SK-N-SH treated with all-trans-retinoic acid at 6 μM for 48 hours (cell line): ENCODE data around the gene KIZ.

ENCODE experiments used
- BACH2 ChIP-seq: fragments of 250-450 bp; sonication (Bioruptor Pico); IDR thresholded peaks from 2 replicates; pipeline ENCODE4 v1.9.0; 2021; ENCODE audit warnings: mild to moderate bottlenecking, borderline replicate concordance
- CSDC2 ChIP-seq: fragments of 250-450 bp; sonication (Bioruptor Pico); IDR thresholded peaks from 2 replicates; pipeline ENCODE4 v1.5.0; 2020; ENCODE audit warnings: mild to moderate bottlenecking, moderate library complexity
- ISL1 ChIP-seq: fragments of 250-450 bp; sonication (Bioruptor Pico); IDR thresholded peaks from 2 replicates; pipeline ENCODE4 v2.1.2; 2022; ENCODE audit warnings: mild to moderate bottlenecking, moderate library complexity
- OSR1 ChIP-seq: fragments of 250-450 bp; sonication (Bioruptor Pico); IDR thresholded peaks from 2 replicates; pipeline ENCODE4 v1.8.0; 2022; ENCODE audit warnings: moderate library complexity, mild to moderate bottlenecking, inconsistent platforms
- PATZ1 ChIP-seq: fragments of 250-450 bp; sonication (Bioruptor Pico); IDR thresholded peaks from 2 replicates; pipeline ENCODE4 v1.8.0; 2020; ENCODE audit warnings: mild to moderate bottlenecking, moderate library complexity, borderline replicate concordance
- POU6F1 ChIP-seq: fragments of 250-450 bp; sonication (Bioruptor Pico); IDR thresholded peaks from 2 replicates; pipeline ENCODE4 v1.8.0; 2021; ENCODE audit warnings: low read depth, mild to moderate bottlenecking, moderate library complexity, borderline replicate concordance
- PPARA ChIP-seq: fragments of 250-450 bp; sonication (Bioruptor Pico); IDR thresholded peaks from 2 replicates; pipeline ENCODE4 v1.5.0; 2020; ENCODE audit warnings: mild to moderate bottlenecking, borderline replicate concordance
- RARB ChIP-seq: fragments of 250-450 bp; sonication (Bioruptor Pico); IDR thresholded peaks from 2 replicates; pipeline ENCODE4 v1.8.0; 2021; ENCODE audit warnings: mild to moderate bottlenecking, moderate library complexity
- SNAI2 ChIP-seq: fragments of 250-450 bp; sonication (Bioruptor Pico); IDR thresholded peaks from 2 replicates; pipeline ENCODE4 v1.5.0; 2020; ENCODE audit warnings: mild to moderate bottlenecking, moderate library complexity
- ZFP30 ChIP-seq: fragments of 450-650 bp; formaldehyde crosslinking; IDR thresholded peaks from 2 replicates; pipeline ENCODE4 v1.5.0; 2022; ENCODE audit warnings: mild to moderate bottlenecking, moderate library complexity
- ZNF70 ChIP-seq: fragments of 450-650 bp; formaldehyde crosslinking; IDR thresholded peaks from 2 replicates; pipeline ENCODE4 v1.5.0; 2020; ENCODE audit warnings: mild to moderate bottlenecking, moderate library complexity
- TF ChIP-seq, protein P1 (sequence below): fragments of 250-450 bp; sonication (Bioruptor Pico); IDR thresholded peaks from 2 replicates; pipeline ENCODE4 v1.5.1; 2020; ENCODE audit warnings: low read depth, mild to moderate bottlenecking, moderate library complexity

- TF ChIP-seq PATZ1 (CRISPR knock-in tag) = no peak
- TF ChIP-seq ZFP30 (CRISPR knock-in tag) = no peak
- no peak for TF ChIP-seq SNAI2 (CRISPR knock-in tag)
- TF ChIP-seq, protein P1, sequence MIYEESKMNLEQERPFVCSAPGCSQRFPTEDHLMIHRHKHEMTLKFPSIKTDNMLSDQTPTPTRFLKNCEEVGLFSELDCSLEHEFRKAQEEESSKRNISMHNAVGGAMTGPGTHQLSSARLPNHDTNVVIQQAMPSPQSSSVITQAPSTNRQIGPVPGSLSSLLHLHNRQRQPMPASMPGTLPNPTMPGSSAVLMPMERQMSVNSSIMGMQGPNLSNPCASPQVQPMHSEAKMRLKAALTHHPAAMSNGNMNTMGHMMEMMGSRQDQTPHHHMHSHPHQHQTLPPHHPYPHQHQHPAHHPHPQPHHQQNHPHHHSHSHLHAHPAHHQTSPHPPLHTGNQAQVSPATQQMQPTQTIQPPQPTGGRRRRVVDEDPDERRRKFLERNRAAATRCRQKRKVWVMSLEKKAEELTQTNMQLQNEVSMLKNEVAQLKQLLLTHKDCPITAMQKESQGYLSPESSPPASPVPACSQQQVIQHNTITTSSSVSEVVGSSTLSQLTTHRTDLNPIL (CRISPR knock-in tag) = no peak
- TF ChIP-seq PPARA = no peak
- TF ChIP-seq BACH2 (CRISPR knock-in tag) = no peak
- TF ChIP-seq ZNF70 (CRISPR knock-in tag) = no peak
- no peak for TF ChIP-seq OSR1 (CRISPR knock-in tag)
- TF ChIP-seq ISL1 (CRISPR knock-in tag) = no peak
- no peak for TF ChIP-seq CSDC2 (CRISPR knock-in tag)
- no peak for TF ChIP-seq POU6F1 (CRISPR knock-in tag)
- no peak for TF ChIP-seq RARB (CRISPR knock-in tag)
These were observed 8.2 kb downstream of the KIZ start for GRCh38 chr20:21133917-21134622.
